KMS-11 (cell line): ENCODE data around the gene AKAP7.

Experiments
- H2AFZ ChIP-seq: fragments of 200-600 bp; sonication (generic); 2 replicates; pipeline ENCODE4 v1.6.1; 2016; ENCODE audit warnings: antibody characterized with exemption, mixed run types, low read depth
- H3K27ac ChIP-seq: fragments of 200-600 bp; sonication (generic); 2 replicates; pipeline ENCODE4 v1.6.1; 2016; ENCODE audit warnings: mild to moderate bottlenecking, mixed run types
- H3K27me3 ChIP-seq: fragments of 200-600 bp; sonication (generic); 2 replicates; pipeline ENCODE4 v1.6.1; 2017; ENCODE audit warnings: mild to moderate bottlenecking, low read depth, mixed run types, moderate library complexity; ENCODE audit not compliant: insufficient read depth
- H3K36me3 ChIP-seq: fragments of 200-600 bp; sonication (generic); 2 replicates; pipeline ENCODE4 v1.6.1; 2017; ENCODE audit warnings: mild to moderate bottlenecking, mixed run types; ENCODE audit not compliant: insufficient read depth
- H3K4me1 ChIP-seq: fragments of 200-600 bp; sonication (generic); 2 replicates; pipeline ENCODE4 v1.6.1; 2016; ENCODE audit warnings: mild to moderate bottlenecking, low read depth, mixed run types; ENCODE audit not compliant: poor library complexity, severe bottlenecking
- H3K4me2 ChIP-seq: fragments of 200-600 bp; sonication (generic); 2 replicates; pipeline ENCODE4 v1.7.0; 2016; ENCODE audit warnings: mild to moderate bottlenecking, mixed run types
- H3K4me3 ChIP-seq: fragments of 200-600 bp; sonication (generic); IDR thresholded peaks from 2 replicates; pipeline ENCODE4 v1.6.1; 2017; ENCODE audit warnings: low read depth, low read length, mixed read lengths; ENCODE audit not compliant: insufficient read depth
- H3K79me2 ChIP-seq: fragments of 200-600 bp; sonication (generic); 2 replicates; pipeline ENCODE4 v1.6.1; 2016; ENCODE audit warnings: low read depth, mixed run types; ENCODE audit not compliant: insufficient read depth
- H3K9ac ChIP-seq: fragments of 200-600 bp; sonication (generic); 2 replicates; pipeline ENCODE4 v1.6.1; 2016; ENCODE audit warnings: mild to moderate bottlenecking, mixed run types
- H4K20me1 ChIP-seq: fragments of 200-600 bp; sonication (generic); 2 replicates; pipeline ENCODE4 v1.6.1; 2016; ENCODE audit warnings: mild to moderate bottlenecking, mixed run types; ENCODE audit not compliant: insufficient read depth
- CTCF ChIP-seq: fragments of 200-600 bp; sonication (generic); conservative IDR thresholded peaks from 2 replicates; pipeline ENCODE4 v1.6.1; 2017; ENCODE audit warnings: low read depth, mild to moderate bottlenecking, antibody characterized with exemption, low read length, moderate library complexity, mixed read lengths

Gene AKAP7

GRCh38 chr6:131268303-131268702 lies 133.0 kb downstream of the AKAP7 start:
- Histone ChIP-seq H3K36me3 (no peaks in the 10 kb centered on the region), H3K27me3 (no peaks in the 10 kb centered on the region), H4K20me1 (no peaks in the 10 kb centered on the region), H3K27ac (no peak overlapping the region), H3K9ac (no peak overlapping the region), H3K4me3 (no peak overlapping the region), H3K79me2 (no peaks in the 10 kb centered on the region), H2AFZ (no peak overlapping the region), H3K4me1 (no peaks in the 10 kb centered on the region), H3K4me2 (no peak overlapping the region)
- no peak for TF ChIP-seq CTCF

GRCh38 chr6:131269565-131270391 lies 134.5 kb downstream of the AKAP7 start:
- Histone ChIP-seq H3K79me2 (no peaks in the 10 kb centered on the region), H2AFZ (no peak overlapping the region), H3K4me2 (no peak overlapping the region), H3K4me1 (no peaks in the 10 kb centered on the region), H3K27me3 (no peaks in the 10 kb centered on the region), H3K4me3 (no peak overlapping the region), H3K27ac (no peak overlapping the region), H3K9ac (no peak overlapping the region), H3K36me3 (no peaks in the 10 kb centered on the region), H4K20me1 (no peaks in the 10 kb centered on the region)
- no peak for TF ChIP-seq CTCF

GRCh38 chr6:131270534-131270933 lies 135.3 kb downstream of the AKAP7 start:
- Histone ChIP-seq H3K79me2 (no peaks in the 10 kb centered on the region), H4K20me1 (no peaks in the 10 kb centered on the region), H3K27ac (no peak overlapping the region), H3K9ac (no peak overlapping the region), H3K27me3 (no peaks in the 10 kb centered on the region), H3K4me3 (no peak overlapping the region), H3K36me3 (no peaks in the 10 kb centered on the region), H3K4me1 (no peaks in the 10 kb centered on the region), H3K4me2 (no peak overlapping the region), H2AFZ (no peak overlapping the region)
- TF ChIP-seq CTCF = no peak

- Histone ChIP-seq H3K4me1 (no peaks in the 10 kb centered on the region), H3K27ac (no peak overlapping the region), H3K4me2 (no peak overlapping the region), H3K36me3 (no peaks in the 10 kb centered on the region), H3K27me3 (no peaks in the 10 kb centered on the region), H2AFZ (no peak overlapping the region), H3K9ac (no peak overlapping the region), H3K4me3 (no peak overlapping the region), H4K20me1 (no peaks in the 10 kb centered on the region), H3K79me2 (no peaks in the 10 kb centered on the region)
- no peak for TF ChIP-seq CTCF
Observed at GRCh38 chr6:131275273-131275672, 140.0 kb downstream of the AKAP7 start.
